HG03521 (cell line): ENCODE measurements around the gene TOP3B.
"Not testable (repeated sequence)": the region's sequence is repeated elsewhere in the genome, so short reads cannot be mapped to it uniquely, and the experiment has no call there.

Source experiments
- ATAC-seq: cut with Tn5 transposase; IDR thresholded peaks from one replicate; pipeline ENCODE4 v1.9.1; 2021; ENCODE audit warnings: mild to moderate bottlenecking, moderate library complexity; ENCODE audit not compliant: unreplicated experiment

Gene TOP3B

GRCh38 chr22:21945453-21946261, 36.9 kb downstream of the TOP3B start:
- no peak for ATAC-seq

- ATAC-seq, result no peak
Observed at GRCh38 chr22:21944871-21945270, 37.7 kb downstream of the TOP3B start.

GRCh38 chr22:21943571-21944448, 38.8 kb downstream of the TOP3B start:
- no peak for ATAC-seq

GRCh38 chr22:21942407-21943343, 39.9 kb downstream of the TOP3B start:
- ATAC-seq, result no peak

GRCh38 chr22:21941921-21942320, 40.7 kb downstream of the TOP3B start:
- ATAC-seq, result no peak

GRCh38 chr22:21940521-21940920, 42.1 kb downstream of the TOP3B start:
- no peak for ATAC-seq

- not testable (repeated sequence) for ATAC-seq
Observed at GRCh38 chr22:21939935-21940334, 42.7 kb downstream of the TOP3B start.

GRCh38 chr22:21939461-21939913, 43.1 kb downstream of the TOP3B start:
- ATAC-seq, result no peak

GRCh38 chr22:21938906-21939305, 43.7 kb downstream of the TOP3B start:
- no peak for ATAC-seq

- peak; percentile 90 for ATAC-seq
Observed at GRCh38 chr22:21938071-21938822, 44.3 kb downstream of the TOP3B start.

- ATAC-seq, result no peak
Observed at GRCh38 chr22:21937821-21938070, 44.8 kb downstream of the TOP3B start.

- no peak for ATAC-seq
Observed at GRCh38 chr22:21937041-21937820, 45.4 kb downstream of the TOP3B start.

- no peak for ATAC-seq
Observed at GRCh38 chr22:21936151-21936775, 46.3 kb downstream of the TOP3B start.

- no peak for ATAC-seq
Observed at GRCh38 chr22:21933910-21934309, 48.7 kb downstream of the TOP3B start.

GRCh38 chr22:21933413-21933812, 49.2 kb downstream of the TOP3B start:
- ATAC-seq, result no peak

GRCh38 chr22:21932347-21932746, 50.2 kb downstream of the TOP3B start:
- no peak for ATAC-seq

- no peak for ATAC-seq
Observed at GRCh38 chr22:21931056-21931455, 51.5 kb downstream of the TOP3B start.

- ATAC-seq, result no peak
Observed at GRCh38 chr22:21929253-21929652, 53.3 kb downstream of the TOP3B start.

GRCh38 chr22:21928048-21928447, 54.5 kb downstream of the TOP3B start:
- no peak for ATAC-seq
